Astrocyte (in vitro differentiated cells and primary cell): Measurements from ENCODE around the gene BCAR3. TPM values are rescaled to one million over a fixed set of nuclear protein-coding genes. Genes with fewer than 3 reads are reported as not detected.

Experiments
- DNase-seq: peaks from one replicate; pipeline ENCODE4 v3.0.0-alpha.2; 2010; ENCODE audit warnings: low read depth
- FAIRE-seq: peaks from 2 replicates; lab custom pipeline; 2011; peaks lifted over from hg19 to GRCh38; lab: Jason Lieb, UNC
- H2AFZ ChIP-seq: 2 replicates; pipeline ENCODE4 v1.6.0; 2012; ENCODE audit warnings: low read depth, low read length, inconsistent platforms
- H3K27ac ChIP-seq: 2 replicates; pipeline ENCODE4 v1.5.1; 2011; ENCODE audit warnings: low read depth, low read length, inconsistent platforms
- H3K27me3 ChIP-seq: 2 replicates; pipeline ENCODE4 v1.6.0; 2011; ENCODE audit warnings: low read length, inconsistent platforms; ENCODE audit not compliant: insufficient read depth
- H3K36me3 ChIP-seq: 2 replicates; pipeline ENCODE4 v1.5.1; 2011; ENCODE audit warnings: low read length, inconsistent platforms; ENCODE audit not compliant: insufficient read depth
- H3K4me1 ChIP-seq: 2 replicates; pipeline ENCODE4 v1.5.1; 2011; ENCODE audit warnings: low read length, inconsistent platforms; ENCODE audit not compliant: insufficient read depth
- H3K4me2 ChIP-seq: 2 replicates; pipeline ENCODE4 v1.6.0; 2012; ENCODE audit warnings: low read length, inconsistent platforms
- H3K4me3 ChIP-seq: 2 replicates; pipeline ENCODE4 v1.5.1; 2011; ENCODE audit warnings: low read depth, mild to moderate bottlenecking, low read length, inconsistent platforms; ENCODE audit not compliant: insufficient read depth
- H3K79me2 ChIP-seq: 2 replicates; pipeline ENCODE4 v1.6.0; 2012; ENCODE audit warnings: mild to moderate bottlenecking, low read length, inconsistent platforms; ENCODE audit not compliant: insufficient read depth
- H3K9ac ChIP-seq: 2 replicates; pipeline ENCODE4 v1.6.0; 2012; ENCODE audit warnings: mild to moderate bottlenecking, low read length, inconsistent platforms
- H3K9me3 ChIP-seq: 2 replicates; pipeline ENCODE4 v1.5.1; 2012; ENCODE audit warnings: low read depth, mild to moderate bottlenecking, low read length, inconsistent platforms; ENCODE audit not compliant: insufficient read depth
- H4K20me1 ChIP-seq: 2 replicates; pipeline ENCODE4 v1.6.0; 2012; ENCODE audit warnings: low read length, inconsistent platforms; ENCODE audit not compliant: insufficient read depth
- H3K27ac Mint-ChIP-seq: one replicate; pipeline ENCODE4 v1.8.0; 2021; ENCODE audit warnings: mild to moderate bottlenecking, mixed read lengths; ENCODE audit not compliant: unreplicated experiment
- H3K27me3 Mint-ChIP-seq: one replicate; pipeline ENCODE4 v1.8.0; 2021; ENCODE audit warnings: low read depth, mixed read lengths; ENCODE audit not compliant: unreplicated experiment
- H3K36me3 Mint-ChIP-seq: one replicate; pipeline ENCODE4 v1.8.0; 2021; ENCODE audit warnings: low read depth, mixed read lengths; ENCODE audit not compliant: unreplicated experiment
- H3K4me1 Mint-ChIP-seq: one replicate; pipeline ENCODE4 v1.8.0; 2021; ENCODE audit warnings: low read depth, mixed read lengths; ENCODE audit not compliant: unreplicated experiment
- H3K4me3 Mint-ChIP-seq: one replicate; pipeline ENCODE4 v1.8.0; 2021; ENCODE audit warnings: mild to moderate bottlenecking, moderate library complexity, mixed read lengths; ENCODE audit not compliant: unreplicated experiment
- H3K9me3 Mint-ChIP-seq: one replicate; pipeline ENCODE4 v1.8.0; 2021; ENCODE audit warnings: mild to moderate bottlenecking, mixed read lengths; ENCODE audit not compliant: unreplicated experiment
- EZH2 ChIP-seq: IDR thresholded peaks from 2 replicates; pipeline ENCODE4 v1.6.1; 2012; ENCODE audit warnings: mild to moderate bottlenecking, low read length, inconsistent platforms; ENCODE audit not compliant: insufficient read depth
- total RNA-seq: library from RNA; stranded (reverse); gene quantifications from 2 replicates; pipeline ENCODE4 v1.2.1, GENCODE V29; 2021
- TF ChIP-seq, protein P1 (sequence below): IDR thresholded peaks from 2 replicates; pipeline ENCODE4 v1.5.1; 2011; ENCODE audit warnings: low read depth, mild to moderate bottlenecking, inconsistent platforms, low read length, moderate library complexity; ENCODE audit not compliant: insufficient read depth

The BCAR3 gene
- total RNA-seq, 1 donor from 2014 or later = 30.0 TPM

GRCh38 chr1:93689521-93690223, 8.0 kb upstream of the BCAR3 start:
- Histone ChIP-seq H3K36me3 (no peaks in the 10 kb centered on the region), H3K27me3 (no peaks in the 10 kb centered on the region), H3K9me3 (no peaks in the 10 kb centered on the region), H3K79me2 (no peaks in the 10 kb centered on the region), H3K4me1 (peaks cover 27% of the 10 kb centered on the region), H2AFZ (no peak overlapping the region), H4K20me1 (no peaks in the 10 kb centered on the region), H3K4me2 (no peak overlapping the region), H3K9ac (no peak overlapping the region), H3K27ac (no peak overlapping the region), H3K4me3 (no peak overlapping the region)
- DNase-seq (no peak), FAIRE-seq (no peak)
- Mint-ChIP-seq H3K36me3 (no peaks in the 10 kb centered on the region), H3K4me3 (no peak overlapping the region), H3K4me1 (peaks cover 34% of the 10 kb centered on the region), H3K27ac (peak overlapping the region; percentile 4), H3K27me3 (no peaks in the 10 kb centered on the region), H3K9me3 (no peaks in the 10 kb centered on the region)
- no peak for TF ChIP-seq EZH2
- TF ChIP-seq, protein P1, sequence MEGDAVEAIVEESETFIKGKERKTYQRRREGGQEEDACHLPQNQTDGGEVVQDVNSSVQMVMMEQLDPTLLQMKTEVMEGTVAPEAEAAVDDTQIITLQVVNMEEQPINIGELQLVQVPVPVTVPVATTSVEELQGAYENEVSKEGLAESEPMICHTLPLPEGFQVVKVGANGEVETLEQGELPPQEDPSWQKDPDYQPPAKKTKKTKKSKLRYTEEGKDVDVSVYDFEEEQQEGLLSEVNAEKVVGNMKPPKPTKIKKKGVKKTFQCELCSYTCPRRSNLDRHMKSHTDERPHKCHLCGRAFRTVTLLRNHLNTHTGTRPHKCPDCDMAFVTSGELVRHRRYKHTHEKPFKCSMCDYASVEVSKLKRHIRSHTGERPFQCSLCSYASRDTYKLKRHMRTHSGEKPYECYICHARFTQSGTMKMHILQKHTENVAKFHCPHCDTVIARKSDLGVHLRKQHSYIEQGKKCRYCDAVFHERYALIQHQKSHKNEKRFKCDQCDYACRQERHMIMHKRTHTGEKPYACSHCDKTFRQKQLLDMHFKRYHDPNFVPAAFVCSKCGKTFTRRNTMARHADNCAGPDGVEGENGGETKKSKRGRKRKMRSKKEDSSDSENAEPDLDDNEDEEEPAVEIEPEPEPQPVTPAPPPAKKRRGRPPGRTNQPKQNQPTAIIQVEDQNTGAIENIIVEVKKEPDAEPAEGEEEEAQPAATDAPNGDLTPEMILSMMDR = no peak

- no peak overlapping the region for H3K9ac ChIP-seq
- Mint-ChIP-seq H3K27ac (no peak overlapping the region), H3K4me1 (peaks cover 21% of the 10 kb centered on the region), H3K4me3 (no peak overlapping the region), H3K27me3 (no peaks in the 10 kb centered on the region), H3K9me3 (no peaks in the 10 kb centered on the region), H3K36me3 (no peaks in the 10 kb centered on the region)
- H4K20me1 ChIP-seq = no peaks in the 10 kb centered on the region
- H3K27ac ChIP-seq = no peak overlapping the region
- no peaks in the 10 kb centered on the region for H3K36me3 ChIP-seq
- no peak overlapping the region for H3K4me2 ChIP-seq
- no peaks in the 10 kb centered on the region for H3K9me3 ChIP-seq
- H3K79me2 ChIP-seq = peaks cover under 1% of the 10 kb centered on the region
- H3K4me3 ChIP-seq = no peak overlapping the region
- FAIRE-seq = no peak
- peaks cover 7% of the 10 kb centered on the region for H3K4me1 ChIP-seq
- no peaks in the 10 kb centered on the region for H3K27me3 ChIP-seq
- H2AFZ ChIP-seq = no peak overlapping the region
- TF ChIP-seq EZH2 = no peak
- TF ChIP-seq, protein P1 = no peak
- no peak for DNase-seq
These were observed 5.9 kb upstream of the BCAR3 start for GRCh38 chr1:93687542-93687941.

- Mint-ChIP-seq H3K36me3 (no peaks in the 10 kb centered on the region), H3K9me3 (no peaks in the 10 kb centered on the region), H3K27me3 (no peaks in the 10 kb centered on the region), H3K27ac (no peak overlapping the region), H3K4me1 (peaks cover 13% of the 10 kb centered on the region), H3K4me3 (no peak overlapping the region)
- no peaks in the 10 kb centered on the region for H3K36me3 ChIP-seq
- no peaks in the 10 kb centered on the region for H4K20me1 ChIP-seq
- H3K9ac ChIP-seq = no peak overlapping the region
- no peaks in the 10 kb centered on the region for H3K9me3 ChIP-seq
- H3K27me3 ChIP-seq = no peaks in the 10 kb centered on the region
- H3K4me2 ChIP-seq = no peak overlapping the region
- FAIRE-seq (no peak), DNase-seq (no peak)
- H3K79me2 ChIP-seq = peaks cover 9% of the 10 kb centered on the region
- no peaks in the 10 kb centered on the region for H3K4me1 ChIP-seq
- H3K4me3 ChIP-seq = no peak overlapping the region
- H3K27ac ChIP-seq = no peak overlapping the region
- TF ChIP-seq, protein P1 = no peak
- TF ChIP-seq EZH2 = no peak
- H2AFZ ChIP-seq = no peak overlapping the region
These were observed 5.0 kb upstream of the BCAR3 start for GRCh38 chr1:93686504-93687250.
